ENCODE results near the gene RBPJL. TPM values are rescaled to one million over a fixed set of nuclear protein-coding genes. Genes with fewer than 3 reads are reported as not detected.

The RBPJL gene
- total and polyA plus RNA-seq, 7 donors = 1.8 TPM; not detected in 6

GRCh38 chr20:45313065-45313695 lies 6.5 kb downstream of the RBPJL start:
- TF ChIP-seq EP300 (IDR thresholded peaks at IDR 0.05) = no peak
- TF ChIP-seq POLR2A (IDR thresholded peaks at IDR 0.05) = no peak
- TF ChIP-seq, protein P1, sequence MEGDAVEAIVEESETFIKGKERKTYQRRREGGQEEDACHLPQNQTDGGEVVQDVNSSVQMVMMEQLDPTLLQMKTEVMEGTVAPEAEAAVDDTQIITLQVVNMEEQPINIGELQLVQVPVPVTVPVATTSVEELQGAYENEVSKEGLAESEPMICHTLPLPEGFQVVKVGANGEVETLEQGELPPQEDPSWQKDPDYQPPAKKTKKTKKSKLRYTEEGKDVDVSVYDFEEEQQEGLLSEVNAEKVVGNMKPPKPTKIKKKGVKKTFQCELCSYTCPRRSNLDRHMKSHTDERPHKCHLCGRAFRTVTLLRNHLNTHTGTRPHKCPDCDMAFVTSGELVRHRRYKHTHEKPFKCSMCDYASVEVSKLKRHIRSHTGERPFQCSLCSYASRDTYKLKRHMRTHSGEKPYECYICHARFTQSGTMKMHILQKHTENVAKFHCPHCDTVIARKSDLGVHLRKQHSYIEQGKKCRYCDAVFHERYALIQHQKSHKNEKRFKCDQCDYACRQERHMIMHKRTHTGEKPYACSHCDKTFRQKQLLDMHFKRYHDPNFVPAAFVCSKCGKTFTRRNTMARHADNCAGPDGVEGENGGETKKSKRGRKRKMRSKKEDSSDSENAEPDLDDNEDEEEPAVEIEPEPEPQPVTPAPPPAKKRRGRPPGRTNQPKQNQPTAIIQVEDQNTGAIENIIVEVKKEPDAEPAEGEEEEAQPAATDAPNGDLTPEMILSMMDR (IDR thresholded peaks at IDR 0.05) = no peak
- TF ChIP-seq POLR2AphosphoS5 (IDR thresholded peaks at IDR 0.05) = no peak
- Histone ChIP-seq H3K27ac (no peak overlapping the region), H3K27me3 (peaks cover 6 to 60% (median 32%) of the 10 kb centered on the region in 3 donors), H3K4me1 (peaks cover 0 to 15% (median 6%) of the 10 kb centered on the region in 4 donors), H3K36me3 (no peaks in the 10 kb centered on the region), H3K4me3 (no peak overlapping the region), H3K9me3 (no peaks in the 10 kb centered on the region)
- DNase-seq = no peak
- 93% methylated on average over 8 of the region's 8 CpGs for WGBS, 2 donors
- intact Hi-C loops (cut with DNase I) = no loop called here

- Histone ChIP-seq H3K4me1 (peaks cover 0 to 15% (median 6%) of the 10 kb centered on the region in 4 donors), H3K9me3 (no peaks in the 10 kb centered on the region), H3K27ac (no peak overlapping the region), H3K36me3 (no peaks in the 10 kb centered on the region), H3K27me3 (peaks cover 6 to 60% (median 32%) of the 10 kb centered on the region in 3 donors), H3K4me3 (no peak overlapping the region)
- intact Hi-C loops (cut with DNase I) = no loop called here
- no peak for DNase-seq
- WGBS, 2 donors = 89% methylated on average over 11 of the region's 11 CpGs
- TF ChIP-seq EP300 (IDR thresholded peaks at IDR 0.05) = no peak
- TF ChIP-seq, protein P1 (IDR thresholded peaks at IDR 0.05) = no peak
- no peak for TF ChIP-seq POLR2AphosphoS5 (IDR thresholded peaks at IDR 0.05)
- no peak for TF ChIP-seq POLR2A (IDR thresholded peaks at IDR 0.05)
These were observed 7.3 kb downstream of the RBPJL start for GRCh38 chr20:45313943-45314342.

GRCh38 chr20:45315672-45316071 lies 9.0 kb downstream of the RBPJL start:
- H3K27me3 ChIP-seq = peaks cover 6 to 60% (median 32%) of the 10 kb centered on the region in 3 donors
- no peak for DNase-seq
- no peak overlapping the region for H3K27ac ChIP-seq
- peaks cover 0 to 15% (median 6%) of the 10 kb centered on the region in 4 donors for H3K4me1 ChIP-seq
- no peaks in the 10 kb centered on the region for H3K36me3 ChIP-seq
- 88 to 94% methylated on average over 4 of the region's 4 CpGs for WGBS, 2 donors
- no peaks in the 10 kb centered on the region for H3K9me3 ChIP-seq
- intact Hi-C loops (cut with DNase I) = no loop called here
- no peak overlapping the region for H3K4me3 ChIP-seq
- TF ChIP-seq EP300 (IDR thresholded peaks at IDR 0.05) = no peak
- TF ChIP-seq, protein P1 (IDR thresholded peaks at IDR 0.05) = no peak
- no peak for TF ChIP-seq POLR2A (IDR thresholded peaks at IDR 0.05)
- TF ChIP-seq POLR2AphosphoS5 (IDR thresholded peaks at IDR 0.05) = no peak

DNA sequence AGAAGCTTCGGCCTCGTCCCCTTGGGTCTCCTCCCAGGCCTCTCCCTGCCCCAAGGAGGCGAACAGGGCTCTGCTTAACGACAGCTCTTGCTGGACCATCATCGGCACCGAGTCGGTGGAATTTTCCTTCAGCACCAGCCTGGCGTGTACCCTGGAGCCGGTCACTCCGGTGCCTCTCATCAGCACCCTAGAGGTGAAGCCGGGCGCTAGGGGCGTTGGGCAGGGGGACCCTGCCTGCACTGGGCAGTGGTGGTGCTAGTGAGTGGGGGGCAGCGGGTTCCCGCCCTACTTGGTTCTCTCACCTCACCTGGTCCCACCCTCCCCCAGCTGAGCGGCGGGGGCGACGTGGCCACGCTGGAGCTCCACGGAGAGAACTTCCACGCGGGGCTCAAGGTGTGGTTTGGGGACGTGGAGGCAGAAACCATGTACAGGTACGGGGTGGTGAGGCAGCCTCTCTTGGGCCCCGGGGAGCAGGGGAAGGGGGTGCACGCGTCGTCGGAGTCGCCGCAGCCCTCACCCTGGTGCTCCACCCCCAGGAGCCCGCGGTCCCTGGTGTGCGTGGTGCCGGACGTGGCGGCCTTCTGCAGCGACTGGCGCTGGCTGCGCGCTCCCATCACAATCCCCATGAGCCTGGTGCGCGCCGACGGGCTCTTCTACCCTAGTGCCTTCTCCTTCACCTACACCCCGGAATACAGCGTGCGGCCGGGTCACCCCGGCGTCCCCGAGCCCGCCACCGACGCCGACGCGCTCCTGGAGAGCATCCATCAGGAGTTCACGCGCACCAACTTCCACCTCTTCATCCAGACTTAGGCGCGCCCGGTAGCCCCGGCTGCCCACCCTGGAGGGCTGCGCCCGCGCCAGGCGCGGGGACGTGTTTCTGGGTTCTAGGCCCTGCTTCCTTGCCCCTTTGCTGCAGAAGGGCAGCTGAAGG lies 9.8 kb downstream of the RBPJL start:
- TF ChIP-seq EP300 (IDR thresholded peaks at IDR 0.05) (no peak), POLR2A (IDR thresholded peaks at IDR 0.05) (no peak), POLR2AphosphoS5 (IDR thresholded peaks at IDR 0.05) (no peak)
- TF ChIP-seq, protein P1 (IDR thresholded peaks at IDR 0.05) = no peak
- peaks cover 0 to 12% (median 5%) of the 10 kb centered on the region in 4 donors for H3K4me1 ChIP-seq
- no peaks in the 10 kb centered on the region for H3K9me3 ChIP-seq
- H3K36me3 ChIP-seq = no peaks in the 10 kb centered on the region
- DNase-seq = no peak
- peaks cover 6 to 53% (median 28%) of the 10 kb centered on the region in 3 donors for H3K27me3 ChIP-seq
- intact Hi-C loops (cut with DNase I) = no loop called here
- no peak overlapping the region for H3K27ac ChIP-seq
- WGBS, 2 donors = 28 to 41% methylated on average over 71 of the region's 71 CpGs
- no peak overlapping the region for H3K4me3 ChIP-seq
